SK-MEL-5 (cell line): ENCODE data around the gene CYTH4. TPM values are rescaled to one million over a fixed set of nuclear protein-coding genes. Genes with fewer than 3 reads are reported as not detected.
A peak's percentile ranks its signal among the peaks of the same experiment; 100 is the strongest.

Source experiments
- DNase-seq: peaks from one replicate; pipeline ENCODE4 v3.0.0-alpha.2; 2016; ENCODE audit warnings: low read depth, low spot score
- in situ Hi-C: cut with HindIII; loops from 2 replicates; pipeline ENCODE4 v1.10.0; 2016; ENCODE audit warnings: low sequenced_read_pairs, high pct_unique_total_duplicates, low pct_unique_long_range_greater_than_20kb
- total RNA-seq: library from RNA; depleted of rRNA; stranded (reverse); fragments of >200 nt; shearing (Covaris generic); gene quantifications from 2 replicates; pipeline ENCODE4 v1.2.3, GENCODE V29; 2014

The CYTH4 gene
- total RNA-seq, 1 experiment from 2014 or later: 0.08 TPM

DNA sequence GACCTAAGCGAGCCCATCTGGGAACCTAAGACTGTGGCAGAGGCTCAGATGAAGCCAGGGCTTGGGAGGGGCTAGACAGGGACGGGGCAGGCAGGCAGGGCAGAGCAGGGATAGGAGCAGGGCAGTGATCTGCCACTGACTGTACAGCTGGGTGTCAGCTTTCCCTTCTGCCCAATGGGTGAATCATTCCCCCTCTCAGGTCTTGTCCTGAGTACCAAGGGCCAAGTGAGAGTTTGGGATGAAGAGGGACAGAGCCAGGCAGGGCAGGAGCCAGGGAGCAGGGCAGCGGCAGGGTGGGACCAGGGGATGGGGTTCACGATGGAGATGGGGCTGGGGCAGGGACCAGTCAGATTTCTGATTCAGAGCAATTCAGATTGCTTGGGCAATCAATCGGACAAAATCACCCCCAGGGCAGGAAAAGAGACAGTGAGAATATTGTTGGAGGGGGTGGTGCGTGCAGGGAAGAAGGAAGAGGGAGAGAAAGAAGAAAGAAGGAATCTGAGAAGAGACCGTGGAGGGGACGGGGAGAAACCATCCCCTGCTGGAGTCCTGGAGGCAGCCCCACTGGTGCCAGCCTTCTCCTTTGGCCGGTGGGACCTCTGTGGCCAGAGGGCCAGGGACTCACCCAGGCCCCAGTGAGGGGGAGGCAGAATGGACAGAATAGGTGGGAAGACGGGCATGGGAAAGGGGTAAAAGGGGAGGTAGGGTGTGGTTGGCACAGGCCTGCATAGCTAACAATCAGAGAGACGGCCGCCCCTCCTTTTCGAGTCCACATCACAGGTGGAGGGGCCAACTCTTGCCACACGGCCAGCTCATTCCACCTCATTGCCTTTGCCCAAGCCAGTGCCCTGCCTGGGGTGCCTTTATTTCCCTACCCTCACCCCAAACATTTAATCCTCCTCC, 47.2 kb downstream of the CYTH4 start:
- in situ Hi-C loops: loop anchor here (10.0 kb wide), 1 partner anchor 65 kb away; no protein-coding TSS in a partner anchor

GRCh38 chr22:37330200-37331033, 48.1 kb downstream of the CYTH4 start:
- in situ Hi-C loops: no loop called here
- DNase-seq: peak; percentile 80

More for the DNA sequence above, 47.2 kb downstream of the CYTH4 start:
- DNase-seq: peak; percentile 51

DNA sequence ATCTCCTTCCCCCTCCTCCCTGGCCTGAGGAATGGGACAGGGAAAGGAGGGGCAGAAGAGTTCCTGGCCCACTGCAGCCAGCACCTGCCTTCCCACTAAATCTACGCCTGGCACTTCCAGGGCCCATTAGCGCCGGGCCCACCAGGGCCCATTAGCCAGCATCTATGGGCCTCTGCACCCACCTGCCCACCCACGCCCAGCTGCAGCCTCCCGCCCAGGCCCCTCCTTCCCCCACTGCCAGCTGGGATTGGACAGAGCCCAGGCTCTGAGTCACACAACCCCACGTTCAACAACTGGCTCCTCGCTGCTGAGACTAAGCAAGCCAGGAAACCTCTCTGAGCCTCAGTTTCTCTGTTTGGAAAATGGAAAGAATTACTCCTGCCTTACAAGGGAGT, 48.7 kb downstream of the CYTH4 start:
- DNase-seq: no peak
- in situ Hi-C loops: no loop called here

GRCh38 chr22:37331856-37332536, 49.7 kb downstream of the CYTH4 start:
- DNase-seq: peak; percentile 18
- in situ Hi-C loops: no loop called here

GRCh38 chr22:37333724-37334460, 51.6 kb downstream of the CYTH4 start:
- in situ Hi-C loops: no loop called here
- DNase-seq: no peak

- DNase-seq: no peak
- in situ Hi-C loops: no loop called here
Observed at GRCh38 chr22:37334461-37334858, 52.2 kb downstream of the CYTH4 start.

DNA sequence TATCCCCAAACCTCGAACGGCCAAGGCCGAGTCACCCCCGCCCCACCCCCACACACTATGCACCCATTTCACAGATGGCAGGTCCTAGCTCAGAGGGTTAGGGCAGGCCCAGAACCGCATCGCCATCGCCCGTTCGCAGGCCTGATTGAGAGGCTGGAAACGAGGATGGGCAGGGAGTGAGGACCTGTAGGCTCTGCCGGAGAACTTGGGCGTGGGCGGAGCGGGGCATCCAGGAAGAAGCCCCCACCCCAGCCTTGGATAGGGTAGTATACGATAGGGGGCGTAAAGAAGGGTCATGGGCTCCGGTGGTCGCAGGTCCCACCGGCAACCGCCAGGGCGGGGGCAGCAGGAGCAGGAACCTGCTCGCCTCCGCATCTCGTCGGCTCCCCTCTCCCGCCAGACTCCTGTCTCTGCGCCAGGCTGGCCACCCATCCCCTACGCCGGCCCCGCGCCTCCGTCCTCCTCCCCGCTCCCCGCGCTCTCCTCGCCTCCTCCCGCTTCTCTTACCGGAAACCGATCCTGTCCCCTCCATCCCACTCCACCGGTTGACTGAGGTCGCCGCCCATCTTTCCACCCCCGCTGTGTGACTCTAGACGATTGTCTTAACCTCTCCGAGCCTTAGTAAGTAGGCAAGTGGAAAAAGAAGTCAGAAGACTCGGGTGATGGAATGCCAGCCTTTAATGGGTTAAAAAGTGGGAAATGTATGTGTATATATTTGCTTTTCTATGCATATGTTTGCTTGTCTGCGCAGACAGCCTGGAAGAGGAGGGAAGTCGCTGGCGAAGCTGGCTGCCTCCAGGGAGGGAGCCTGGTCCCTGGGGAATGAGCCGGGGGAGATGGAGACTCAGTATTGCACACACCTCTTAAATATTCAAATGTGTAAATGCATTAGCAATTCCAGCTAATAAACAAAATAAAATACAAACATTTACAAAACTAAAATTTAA, 52.8 kb downstream of the CYTH4 start:
- peak; percentile 20 for DNase-seq
- in situ Hi-C loops: no loop called here

DNA sequence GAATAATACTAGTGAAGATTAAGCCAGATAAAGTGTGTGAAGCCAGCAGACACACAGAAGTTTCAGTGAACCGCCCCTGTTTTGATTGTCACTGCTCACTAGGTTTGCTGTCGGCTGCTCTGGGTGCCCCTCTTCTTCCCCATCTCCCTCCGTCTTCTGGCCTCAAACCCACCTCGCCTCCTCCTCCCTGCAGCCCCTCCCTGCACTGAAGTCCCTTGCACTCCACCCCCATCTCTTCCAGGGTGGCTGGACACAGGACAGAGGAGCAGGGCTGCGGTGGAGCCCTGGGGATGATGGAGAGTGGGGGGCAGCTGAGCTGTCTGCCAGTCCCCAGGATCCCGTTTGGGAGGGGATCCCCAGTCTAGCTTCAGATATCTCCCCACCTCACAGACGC, 53.5 kb downstream of the CYTH4 start:
- DNase-seq: no peak
- in situ Hi-C loops: no loop called here

DNA sequence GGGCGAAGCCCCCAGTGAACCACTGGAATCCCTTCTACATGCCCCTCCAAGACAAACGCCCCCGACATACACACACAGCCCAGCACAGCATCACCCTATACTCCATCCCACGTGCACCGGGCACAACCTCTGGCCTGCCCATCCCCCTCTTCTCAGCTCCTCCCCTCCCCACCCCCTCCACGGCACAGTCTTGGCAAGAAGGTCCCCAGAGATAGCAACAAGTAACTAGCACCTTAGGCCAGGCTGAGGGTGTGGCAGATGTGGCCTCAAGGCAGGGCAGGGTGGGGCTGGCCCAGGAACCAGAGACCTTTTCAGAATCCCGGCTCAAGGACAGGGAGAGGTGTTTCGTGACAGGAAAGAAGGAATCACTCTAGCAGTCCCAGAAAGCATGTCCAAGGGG, 54.3 kb downstream of the CYTH4 start:
- in situ Hi-C loops: no loop called here
- no peak for DNase-seq

- no peak for DNase-seq
Observed at GRCh38 chr22:37337204-37337943, 55.1 kb downstream of the CYTH4 start.

GRCh38 chr22:37338539-37339246, 56.4 kb downstream of the CYTH4 start:
- no peak for DNase-seq
- in situ Hi-C loops: no loop called here

More at GRCh38 chr22:37337204-37337943, 55.1 kb downstream of the CYTH4 start:
- in situ Hi-C loops: no loop called here

- DNase-seq: no peak
- in situ Hi-C loops: no loop called here
Observed at GRCh38 chr22:37340331-37341262, 58.3 kb downstream of the CYTH4 start.

- in situ Hi-C loops: no loop called here
- DNase-seq: no peak
Observed at GRCh38 chr22:37342065-37342464, 59.8 kb downstream of the CYTH4 start.

DNA sequence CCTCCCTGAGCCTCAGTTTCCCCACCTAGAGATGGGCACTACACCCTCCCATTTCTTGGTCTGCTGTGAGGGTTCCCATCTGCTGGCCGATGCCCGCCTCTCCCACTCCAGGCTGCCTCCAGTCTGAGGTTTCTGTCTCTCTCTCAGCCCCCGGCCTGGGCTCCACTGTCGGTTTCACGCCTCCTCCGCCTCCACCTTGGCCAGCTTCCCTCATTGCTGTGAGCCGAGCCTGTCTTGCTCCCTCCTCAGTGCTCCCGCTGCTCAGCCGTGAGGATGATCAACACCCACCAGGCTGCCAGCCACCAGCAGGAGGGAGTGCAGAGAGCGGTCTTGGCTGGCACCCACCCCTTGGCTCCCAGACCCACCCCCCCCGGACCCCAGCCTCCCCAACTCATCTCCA, 61.0 kb downstream of the CYTH4 start:
- in situ Hi-C loops: no loop called here
- DNase-seq: no peak
